Osteocyte (in vitro differentiated cells): ENCODE measurements around the gene CHRNB2. TPM values are rescaled to one million over a fixed set of nuclear protein-coding genes. Genes with fewer than 3 reads are reported as not detected.

Source experiments
- DNase-seq: peaks from one replicate; pipeline ENCODE4 v3.0.0; 2021; ENCODE audit warnings: mixed read lengths; ENCODE audit not compliant: unreplicated experiment; ENCODE audit errors: extremely low spot score
- H3K27ac Mint-ChIP-seq: one replicate; pipeline ENCODE4 v1.8.0; 2021; ENCODE audit warnings: mild to moderate bottlenecking, mixed read lengths; ENCODE audit not compliant: unreplicated experiment
- H3K27me3 Mint-ChIP-seq: one replicate; pipeline ENCODE4 v1.8.0; 2021; ENCODE audit warnings: mixed read lengths; ENCODE audit not compliant: unreplicated experiment
- H3K36me3 Mint-ChIP-seq: one replicate; pipeline ENCODE4 v1.8.0; 2021; ENCODE audit warnings: mixed read lengths; ENCODE audit not compliant: unreplicated experiment
- H3K4me1 Mint-ChIP-seq: one replicate; pipeline ENCODE4 v1.8.0; 2021; ENCODE audit warnings: mixed read lengths; ENCODE audit not compliant: unreplicated experiment
- H3K4me3 Mint-ChIP-seq: one replicate; pipeline ENCODE4 v1.8.0; 2021; ENCODE audit warnings: mild to moderate bottlenecking, moderate library complexity, mixed read lengths; ENCODE audit not compliant: unreplicated experiment
- H3K9me3 Mint-ChIP-seq: one replicate; pipeline ENCODE4 v1.8.0; 2021; ENCODE audit warnings: mixed read lengths; ENCODE audit not compliant: unreplicated experiment
- total RNA-seq: library from RNA; stranded (reverse); gene quantifications from 2 replicates; pipeline ENCODE4 v1.2.1, GENCODE V29; 2021
- TF ChIP-seq, protein P1 (sequence below): fragments of 200-600 bp; sonication (generic); IDR thresholded peaks from 2 replicates; pipeline ENCODE4 v1.5.0; 2021; ENCODE audit warnings: antibody characterized with exemption, mild to moderate bottlenecking, moderate library complexity

The CHRNB2 gene
- total RNA-seq, 1 donor from 2014 or later, result 0.27 TPM

DNA sequence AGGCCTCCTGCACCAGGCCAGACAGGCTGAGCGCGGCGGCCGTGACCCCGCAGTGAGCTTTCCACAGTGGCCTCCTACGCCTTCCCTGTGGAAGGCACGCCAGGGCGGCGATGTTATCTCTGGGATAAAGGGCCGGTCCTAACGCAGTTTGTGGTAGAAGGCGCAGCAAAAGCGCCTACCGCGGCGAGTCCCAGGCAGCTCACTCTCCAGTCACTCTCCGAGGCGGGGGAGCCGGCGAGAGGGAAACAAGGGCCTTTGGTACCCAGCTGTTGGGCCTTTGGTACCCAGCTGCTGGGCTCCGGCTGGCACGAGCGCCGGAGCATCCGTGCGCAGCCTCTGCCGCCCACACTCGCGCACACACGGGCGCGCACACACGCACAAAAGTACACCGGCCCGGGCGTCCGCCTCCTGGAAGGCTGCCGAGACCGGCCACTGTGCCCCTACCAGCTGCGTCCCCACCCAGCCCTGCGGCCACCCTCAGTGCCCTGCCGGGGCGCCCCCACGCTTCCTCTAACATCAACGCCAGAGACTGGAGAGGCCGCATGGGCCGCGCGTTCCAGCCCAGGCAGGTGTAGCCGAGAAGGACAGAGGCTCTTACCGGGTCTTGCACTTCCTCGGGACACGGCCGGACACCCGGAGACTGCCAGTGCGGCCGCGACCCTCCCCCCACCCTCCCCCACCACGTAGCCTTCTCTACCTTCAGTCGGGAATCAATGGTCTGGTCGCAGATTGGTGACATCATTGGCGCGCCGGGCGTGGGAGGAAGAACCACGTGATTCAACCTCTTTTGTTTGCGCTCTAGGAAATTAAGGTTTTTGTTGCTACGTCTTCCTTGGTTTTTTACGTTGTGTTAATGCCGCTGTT is 59.9 kb downstream of the CHRNB2 start:
- Mint-ChIP-seq H3K4me3 (peak overlapping the region; percentile 98), H3K27ac (peak overlapping the region; percentile 99), H3K9me3 (peaks cover 15% of the 10 kb centered on the region), H3K36me3 (peaks cover 2% of the 10 kb centered on the region), H3K27me3 (peaks cover 24% of the 10 kb centered on the region), H3K4me1 (peaks cover 32% of the 10 kb centered on the region)
- DNase-seq, result peak; percentile 92
- TF ChIP-seq, protein P1, sequence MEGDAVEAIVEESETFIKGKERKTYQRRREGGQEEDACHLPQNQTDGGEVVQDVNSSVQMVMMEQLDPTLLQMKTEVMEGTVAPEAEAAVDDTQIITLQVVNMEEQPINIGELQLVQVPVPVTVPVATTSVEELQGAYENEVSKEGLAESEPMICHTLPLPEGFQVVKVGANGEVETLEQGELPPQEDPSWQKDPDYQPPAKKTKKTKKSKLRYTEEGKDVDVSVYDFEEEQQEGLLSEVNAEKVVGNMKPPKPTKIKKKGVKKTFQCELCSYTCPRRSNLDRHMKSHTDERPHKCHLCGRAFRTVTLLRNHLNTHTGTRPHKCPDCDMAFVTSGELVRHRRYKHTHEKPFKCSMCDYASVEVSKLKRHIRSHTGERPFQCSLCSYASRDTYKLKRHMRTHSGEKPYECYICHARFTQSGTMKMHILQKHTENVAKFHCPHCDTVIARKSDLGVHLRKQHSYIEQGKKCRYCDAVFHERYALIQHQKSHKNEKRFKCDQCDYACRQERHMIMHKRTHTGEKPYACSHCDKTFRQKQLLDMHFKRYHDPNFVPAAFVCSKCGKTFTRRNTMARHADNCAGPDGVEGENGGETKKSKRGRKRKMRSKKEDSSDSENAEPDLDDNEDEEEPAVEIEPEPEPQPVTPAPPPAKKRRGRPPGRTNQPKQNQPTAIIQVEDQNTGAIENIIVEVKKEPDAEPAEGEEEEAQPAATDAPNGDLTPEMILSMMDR, result peak; percentile 5

DNA sequence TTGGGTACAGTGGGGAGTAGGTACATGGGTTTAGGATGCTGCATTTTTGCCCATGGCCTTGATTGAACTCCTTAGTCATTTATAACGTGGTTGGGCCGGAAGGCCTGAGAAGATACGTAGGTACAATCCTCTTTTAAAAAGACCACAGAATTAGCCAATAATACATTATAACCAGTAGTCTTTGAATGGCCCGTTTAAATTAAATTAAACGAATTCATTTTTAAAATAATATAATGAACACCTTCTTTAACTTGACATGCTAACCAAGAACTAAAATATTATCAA is 60.5 kb downstream of the CHRNB2 start:
- Mint-ChIP-seq H3K9me3 (peaks cover 15% of the 10 kb centered on the region), H3K27ac (peak overlapping the region; percentile 99), H3K36me3 (peaks cover 2% of the 10 kb centered on the region), H3K4me3 (peak overlapping the region; percentile 98), H3K27me3 (peaks cover 24% of the 10 kb centered on the region), H3K4me1 (peaks cover 32% of the 10 kb centered on the region)
- DNase-seq, result no peak
- TF ChIP-seq, protein P1, result no peak

DNA sequence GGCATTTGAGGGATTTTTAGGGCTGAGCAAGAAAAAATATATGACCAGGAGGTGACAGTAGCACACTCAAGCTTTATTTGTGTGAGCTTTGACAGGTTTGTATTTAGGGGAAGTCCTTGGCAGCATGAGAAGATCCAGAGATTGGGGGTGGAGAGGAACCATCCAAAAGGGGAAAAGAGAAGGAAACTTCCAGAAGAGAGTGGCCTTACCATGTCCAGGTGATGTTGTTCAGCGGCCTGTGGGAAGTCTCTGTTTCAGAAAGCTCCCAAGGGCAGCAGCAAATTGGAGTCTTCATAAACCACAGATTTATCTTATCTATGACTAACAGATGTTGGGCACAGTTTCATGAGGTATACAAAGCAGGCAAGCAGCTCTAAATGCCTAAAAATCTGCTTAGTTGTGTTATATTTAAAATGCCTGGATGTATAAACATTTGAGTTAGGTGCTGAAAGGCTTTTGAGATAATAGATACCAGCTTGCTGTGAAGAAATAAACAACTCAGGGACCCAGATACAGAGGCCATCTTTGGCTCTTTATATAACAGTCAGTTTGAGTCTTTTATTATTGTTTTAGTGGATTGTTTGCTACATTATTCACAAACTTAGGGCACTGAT is 61.6 kb downstream of the CHRNB2 start:
- Mint-ChIP-seq H3K9me3 (peaks cover 15% of the 10 kb centered on the region), H3K27me3 (peaks cover 29% of the 10 kb centered on the region), H3K4me3 (peak overlapping the region; percentile 3), H3K27ac (peak overlapping the region; percentile 99), H3K4me1 (peaks cover 28% of the 10 kb centered on the region), H3K36me3 (peaks cover 2% of the 10 kb centered on the region)
- TF ChIP-seq, protein P1, result no peak
- DNase-seq, result no peak

Other genes starting within 250 kb of the CHRNB2 start
- gene AQP10, start 246.7 kb upstream of the CHRNB2 start, total RNA-seq, result not detected in 2 replicates
- 94.4 and 98.5 TPM in 2 replicates for gene ATP8B2, start 242.3 kb upstream of the CHRNB2 start, total RNA-seq
- gene IL6R, start 162.4 kb upstream of the CHRNB2 start, total RNA-seq, result 10.4 and 12.4 TPM in 2 replicates
- not detected in 2 replicates for gene TDRD10, start 65.6 kb upstream of the CHRNB2 start, total RNA-seq
- not detected in 2 replicates for gene SHE, start 65.4 kb upstream of the CHRNB2 start, total RNA-seq
- gene UBE2Q1, start 9.1 kb upstream of the CHRNB2 start, total RNA-seq, result 77.3 and 82.1 TPM in 2 replicates
- 186 and 188 TPM in 2 replicates for gene ADAR, start 40.4 kb downstream of the CHRNB2 start, total RNA-seq